Dendritic cell treated with granulocyte-macrophage colony-stimulating factor and Interleukin-4, amounts not matched to agents 40 ng/mL and 50 ng/mL, for 4 days (primary cell): ENCODE data around the gene DYSF.

Experiments
- H3K27ac Mint-ChIP-seq: one replicate; pipeline ENCODE4 v1.8.0; 2022; ENCODE audit warnings: mild to moderate bottlenecking, mixed read lengths
- H3K27me3 Mint-ChIP-seq: one replicate; pipeline ENCODE4 v1.8.0; 2022; ENCODE audit warnings: mild to moderate bottlenecking, mixed read lengths
- H3K36me3 Mint-ChIP-seq: one replicate; pipeline ENCODE4 v1.8.0; 2022; ENCODE audit warnings: low read depth, mixed read lengths
- H3K4me1 Mint-ChIP-seq: one replicate; pipeline ENCODE4 v1.8.0; 2022; ENCODE audit warnings: low read depth, mixed read lengths
- H3K4me3 Mint-ChIP-seq: one replicate; pipeline ENCODE4 v1.8.0; 2022; ENCODE audit warnings: mild to moderate bottlenecking, moderate library complexity, mixed read lengths
- H3K9me3 Mint-ChIP-seq: one replicate; pipeline ENCODE4 v1.8.0; 2022; ENCODE audit warnings: mixed read lengths
- intact Hi-C: fragments of 100-400 bp; cut with micrococcal nuclease; formaldehyde crosslinking; loops from one replicate; pipeline ENCODE4 v1.15.0; 2022

The DYSF gene

GRCh38 chr2:71604726-71605120 is 151.4 kb downstream of the DYSF start:
- peaks cover 28% of the 10 kb centered on the region for H3K4me1 Mint-ChIP-seq
- no peaks in the 10 kb centered on the region for H3K9me3 Mint-ChIP-seq

GRCh38 chr2:71605173-71605641 is 151.8 kb downstream of the DYSF start:
- intact Hi-C loops = no loop called here
- H3K9me3 Mint-ChIP-seq = no peaks in the 10 kb centered on the region
- H3K4me3 Mint-ChIP-seq = no peak overlapping the region
- H3K4me1 Mint-ChIP-seq = peaks cover 28% of the 10 kb centered on the region
- peaks cover 64% of the 10 kb centered on the region for H3K36me3 Mint-ChIP-seq
- H3K27me3 Mint-ChIP-seq = peaks cover 2% of the 10 kb centered on the region
- peak overlapping the region; percentile 18 for H3K27ac Mint-ChIP-seq

More at GRCh38 chr2:71604726-71605120, 151.4 kb downstream of the DYSF start:
- Mint-ChIP-seq H3K27ac (peak overlapping the region; percentile 18), H3K36me3 (peaks cover 67% of the 10 kb centered on the region), H3K27me3 (peaks cover 2% of the 10 kb centered on the region), H3K4me3 (no peak overlapping the region)
- intact Hi-C loops = no loop called here

- peaks cover 28% of the 10 kb centered on the region for H3K4me1 Mint-ChIP-seq
- no peaks in the 10 kb centered on the region for H3K9me3 Mint-ChIP-seq
- peaks cover 2% of the 10 kb centered on the region for H3K27me3 Mint-ChIP-seq
- peaks cover 58% of the 10 kb centered on the region for H3K36me3 Mint-ChIP-seq
- no peak overlapping the region for H3K4me3 Mint-ChIP-seq
- H3K27ac Mint-ChIP-seq = no peak overlapping the region
- intact Hi-C loops = no loop called here
These were observed 152.4 kb downstream of the DYSF start for GRCh38 chr2:71605781-71606241.

- no peak overlapping the region for H3K4me3 Mint-ChIP-seq
- H3K4me1 Mint-ChIP-seq = peaks cover 28% of the 10 kb centered on the region
- no peak overlapping the region for H3K27ac Mint-ChIP-seq
- no peaks in the 10 kb centered on the region for H3K9me3 Mint-ChIP-seq
- peaks cover 54% of the 10 kb centered on the region for H3K36me3 Mint-ChIP-seq
- intact Hi-C loops = no loop called here
- H3K27me3 Mint-ChIP-seq = peaks cover 2% of the 10 kb centered on the region
These were observed 152.9 kb downstream of the DYSF start for GRCh38 chr2:71606244-71606643.

GRCh38 chr2:71607151-71607889 is 154.0 kb downstream of the DYSF start:
- Mint-ChIP-seq H3K27ac (no peak overlapping the region), H3K9me3 (no peaks in the 10 kb centered on the region), H3K4me1 (peaks cover 24% of the 10 kb centered on the region), H3K36me3 (peaks cover 43% of the 10 kb centered on the region), H3K4me3 (no peak overlapping the region), H3K27me3 (peaks cover under 1% of the 10 kb centered on the region)
- intact Hi-C loops = no loop called here

- Mint-ChIP-seq H3K9me3 (no peaks in the 10 kb centered on the region), H3K4me3 (no peak overlapping the region), H3K36me3 (peaks cover 36% of the 10 kb centered on the region), H3K27ac (no peak overlapping the region), H3K4me1 (peaks cover 17% of the 10 kb centered on the region), H3K27me3 (no peaks in the 10 kb centered on the region)
- intact Hi-C loops = no loop called here
These were observed 154.7 kb downstream of the DYSF start for GRCh38 chr2:71608034-71608433.

- H3K27ac Mint-ChIP-seq = no peak overlapping the region
- intact Hi-C loops = no loop called here
- H3K36me3 Mint-ChIP-seq = peaks cover 32% of the 10 kb centered on the region
- peaks cover 13% of the 10 kb centered on the region for H3K4me1 Mint-ChIP-seq
- no peaks in the 10 kb centered on the region for H3K27me3 Mint-ChIP-seq
- H3K4me3 Mint-ChIP-seq = no peak overlapping the region
- H3K9me3 Mint-ChIP-seq = no peaks in the 10 kb centered on the region
These were observed 155.1 kb downstream of the DYSF start for GRCh38 chr2:71608441-71608840.

- Mint-ChIP-seq H3K9me3 (no peaks in the 10 kb centered on the region), H3K36me3 (peaks cover 31% of the 10 kb centered on the region), H3K4me3 (no peak overlapping the region), H3K4me1 (peaks cover 13% of the 10 kb centered on the region), H3K27me3 (no peaks in the 10 kb centered on the region), H3K27ac (no peak overlapping the region)
- intact Hi-C loops = no loop called here
These were observed 155.7 kb downstream of the DYSF start for GRCh38 chr2:71609029-71609428.

- intact Hi-C loops = no loop called here
- Mint-ChIP-seq H3K9me3 (no peaks in the 10 kb centered on the region), H3K4me1 (peaks cover 9% of the 10 kb centered on the region), H3K4me3 (no peak overlapping the region), H3K27ac (no peak overlapping the region), H3K36me3 (peaks cover 31% of the 10 kb centered on the region), H3K27me3 (no peaks in the 10 kb centered on the region)
These were observed 156.1 kb downstream of the DYSF start for GRCh38 chr2:71609441-71609840.

GRCh38 chr2:71609958-71610357 is 156.6 kb downstream of the DYSF start:
- H3K4me1 Mint-ChIP-seq = peaks cover 4% of the 10 kb centered on the region
- H3K9me3 Mint-ChIP-seq = no peaks in the 10 kb centered on the region
- intact Hi-C loops = loop anchor here (1.0 kb wide), 1 partner anchor 188 kb away; no protein-coding TSS in a partner anchor
- H3K4me3 Mint-ChIP-seq = no peak overlapping the region
- H3K36me3 Mint-ChIP-seq = peaks cover 31% of the 10 kb centered on the region
- no peak overlapping the region for H3K27ac Mint-ChIP-seq
- H3K27me3 Mint-ChIP-seq = no peaks in the 10 kb centered on the region

GRCh38 chr2:71610671-71611070 is 157.3 kb downstream of the DYSF start:
- H3K4me3 Mint-ChIP-seq = no peak overlapping the region
- H3K9me3 Mint-ChIP-seq = no peaks in the 10 kb centered on the region
- intact Hi-C loops = loop anchor here (1.0 kb wide), 1 partner anchor 188 kb away; no protein-coding TSS in a partner anchor
- H3K27ac Mint-ChIP-seq = no peak overlapping the region
- no peaks in the 10 kb centered on the region for H3K4me1 Mint-ChIP-seq
- H3K27me3 Mint-ChIP-seq = no peaks in the 10 kb centered on the region
- peaks cover 31% of the 10 kb centered on the region for H3K36me3 Mint-ChIP-seq

GRCh38 chr2:71611247-71611646 is 157.9 kb downstream of the DYSF start:
- H3K27ac Mint-ChIP-seq = no peak overlapping the region
- intact Hi-C loops = no loop called here
- no peaks in the 10 kb centered on the region for H3K27me3 Mint-ChIP-seq
- H3K4me3 Mint-ChIP-seq = no peak overlapping the region
- H3K9me3 Mint-ChIP-seq = no peaks in the 10 kb centered on the region
- H3K4me1 Mint-ChIP-seq = no peaks in the 10 kb centered on the region
- H3K36me3 Mint-ChIP-seq = peaks cover 25% of the 10 kb centered on the region

- Mint-ChIP-seq H3K4me1 (no peaks in the 10 kb centered on the region), H3K27ac (no peak overlapping the region), H3K36me3 (peaks cover 18% of the 10 kb centered on the region), H3K9me3 (no peaks in the 10 kb centered on the region), H3K27me3 (no peaks in the 10 kb centered on the region), H3K4me3 (no peak overlapping the region)
- intact Hi-C loops = no loop called here
These were observed 158.6 kb downstream of the DYSF start for GRCh38 chr2:71611781-71612527.
